ENCODE results near the gene PLS1.

DNA sequence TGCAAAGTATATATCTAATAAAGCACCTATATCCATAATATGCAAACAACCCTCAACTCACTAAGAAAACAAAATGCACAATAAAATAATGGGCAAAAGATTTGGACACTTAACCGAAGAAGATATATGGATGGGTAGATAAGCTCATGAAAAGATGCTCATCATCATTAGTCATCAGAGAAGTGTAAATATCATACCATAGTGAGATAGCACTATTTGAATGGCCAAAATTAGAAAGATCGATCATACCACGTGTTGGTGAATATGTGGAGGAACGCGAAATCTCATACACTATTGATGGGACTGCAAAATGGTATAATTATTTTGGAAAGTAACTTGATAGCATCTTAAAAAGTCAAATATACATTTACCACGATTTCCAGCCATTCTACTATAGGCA, 40.5 kb downstream of the PLS1 start:
- TF ChIP-seq, protein P1, sequence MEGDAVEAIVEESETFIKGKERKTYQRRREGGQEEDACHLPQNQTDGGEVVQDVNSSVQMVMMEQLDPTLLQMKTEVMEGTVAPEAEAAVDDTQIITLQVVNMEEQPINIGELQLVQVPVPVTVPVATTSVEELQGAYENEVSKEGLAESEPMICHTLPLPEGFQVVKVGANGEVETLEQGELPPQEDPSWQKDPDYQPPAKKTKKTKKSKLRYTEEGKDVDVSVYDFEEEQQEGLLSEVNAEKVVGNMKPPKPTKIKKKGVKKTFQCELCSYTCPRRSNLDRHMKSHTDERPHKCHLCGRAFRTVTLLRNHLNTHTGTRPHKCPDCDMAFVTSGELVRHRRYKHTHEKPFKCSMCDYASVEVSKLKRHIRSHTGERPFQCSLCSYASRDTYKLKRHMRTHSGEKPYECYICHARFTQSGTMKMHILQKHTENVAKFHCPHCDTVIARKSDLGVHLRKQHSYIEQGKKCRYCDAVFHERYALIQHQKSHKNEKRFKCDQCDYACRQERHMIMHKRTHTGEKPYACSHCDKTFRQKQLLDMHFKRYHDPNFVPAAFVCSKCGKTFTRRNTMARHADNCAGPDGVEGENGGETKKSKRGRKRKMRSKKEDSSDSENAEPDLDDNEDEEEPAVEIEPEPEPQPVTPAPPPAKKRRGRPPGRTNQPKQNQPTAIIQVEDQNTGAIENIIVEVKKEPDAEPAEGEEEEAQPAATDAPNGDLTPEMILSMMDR (conservative IDR thresholded peaks at IDR 0.05; ENCODE audit: low read depth, low read length): no peak
- no peak for TF ChIP-seq EZH2phosphoT487 (IDR thresholded peaks at IDR 0.05; ENCODE audit: borderline replicate concordance, low read length)
- TF ChIP-seq EZH2 (IDR thresholded peaks at IDR 0.05; ENCODE audit: low read length, unreplicated experiment): no peak
